Hepatocyte (in vitro differentiated cells): ENCODE data around the gene PYHIN1. TPM values are rescaled to one million over a fixed set of nuclear protein-coding genes. Genes with fewer than 3 reads are reported as not detected.

ENCODE experiments used
- DNase-seq: peaks from one replicate; pipeline ENCODE4 v3.0.0-alpha.2; 2016; ENCODE audit warnings: low spot score
- H2AFZ ChIP-seq: fragments of 200-600 bp; sonication (generic); 2 replicates; pipeline ENCODE4 v1.6.0; 2016; ENCODE audit warnings: antibody characterized with exemption, mild to moderate bottlenecking
- H3K27ac ChIP-seq: fragments of 200-600 bp; sonication (generic); 2 replicates; pipeline ENCODE4 v1.5.1; 2016; ENCODE audit warnings: mild to moderate bottlenecking
- H3K27me3 ChIP-seq: fragments of 200-600 bp; sonication (generic); 2 replicates; pipeline ENCODE4 v1.6.1; 2016
- H3K36me3 ChIP-seq: fragments of 200-600 bp; sonication (generic); replicated peaks from 2 replicates; pipeline ENCODE4 v1.5.1; 2016; ENCODE audit warnings: low read depth; ENCODE audit not compliant: insufficient read depth
- H3K4me1 ChIP-seq: fragments of 200-600 bp; sonication (generic); 2 replicates; pipeline ENCODE4 v1.5.1; 2016; ENCODE audit warnings: mild to moderate bottlenecking, moderate library complexity; ENCODE audit not compliant: insufficient read depth
- H3K4me2 ChIP-seq: fragments of 200-600 bp; sonication (generic); 2 replicates; pipeline ENCODE4 v1.6.0; 2016
- H3K4me3 ChIP-seq: fragments of 200-600 bp; sonication (generic); 2 replicates; pipeline ENCODE4 v1.5.1; 2016; ENCODE audit warnings: mild to moderate bottlenecking
- H3K79me2 ChIP-seq: fragments of 200-600 bp; sonication (generic); 2 replicates; pipeline ENCODE4 v1.6.0; 2017; ENCODE audit warnings: mild to moderate bottlenecking
- H3K9me2 ChIP-seq: fragments of 200-600 bp; sonication (generic); replicated peaks from 2 replicates; pipeline ENCODE4 v1.6.0; 2017; ENCODE audit warnings: mild to moderate bottlenecking; ENCODE audit not compliant: insufficient read depth
- H3K9me3 ChIP-seq: fragments of 200-600 bp; sonication (generic); 2 replicates; pipeline ENCODE4 v1.5.1; 2016; ENCODE audit warnings: low read depth, mild to moderate bottlenecking
- H4K20me1 ChIP-seq: fragments of 200-600 bp; sonication (generic); 2 replicates; pipeline ENCODE4 v1.6.0; 2016; ENCODE audit warnings: mild to moderate bottlenecking; ENCODE audit not compliant: insufficient read depth, poor library complexity, severe bottlenecking
- CTCF ChIP-seq: fragments of 200-600 bp; sonication (generic); IDR thresholded peaks from 2 replicates; pipeline ENCODE4 v1.5.1; 2016; ENCODE audit warnings: antibody characterized with exemption, mild to moderate bottlenecking; ENCODE audit not compliant: poor library complexity
- EZH2 ChIP-seq: fragments of 200-600 bp; sonication (generic); IDR thresholded peaks from 2 replicates; pipeline ENCODE4 v1.6.1; 2016; ENCODE audit warnings: antibody characterized with exemption, mild to moderate bottlenecking, borderline replicate concordance
- EZH2phosphoT487 ChIP-seq: fragments of 200-600 bp; sonication (generic); IDR thresholded peaks from one replicate; pipeline ENCODE4 v1.6.1; 2018; ENCODE audit warnings: antibody characterized with exemption, mild to moderate bottlenecking, low read depth, moderate library complexity; ENCODE audit not compliant: unreplicated experiment, severe bottlenecking
- WGBS: methylation state at CpG from one replicate; pipeline ENCODE4 v1.1.6; 2016; ENCODE audit warnings: low lambda C conversion rate; ENCODE audit errors: missing lambda C conversion rate; 5-methylcytosine and 5-hydroxymethylcytosine counted together
- polyA plus RNA-seq: library from polyadenylated mRNA; unstranded; fragments of >200 nt; fragmentation: Nextera tagmentation; extraction: Ambion mirVana; gene quantifications from 2 replicates; pipeline ENCODE4 v1.2.1, GENCODE V29; 2016
- total RNA-seq: library from RNA; depleted of rRNA; stranded (reverse); fragments of >200 nt; gene quantifications from 2 replicates; pipeline ENCODE4 v1.2.3, GENCODE V29; 2014

Gene PYHIN1
- total and polyA plus RNA-seq, 2 experiments from 2014 or later, result not detected

- peak overlapping the region; percentile 65 for H2AFZ ChIP-seq
- 3% methylated on average over 13 of the region's 13 CpGs for WGBS
- H3K4me1 ChIP-seq, result no peaks in the 10 kb centered on the region
- H3K27me3 ChIP-seq, result no peaks in the 10 kb centered on the region
- TF ChIP-seq CTCF, result peak; percentile 99
- no peak for TF ChIP-seq EZH2phosphoT487
- no peaks in the 10 kb centered on the region for H3K36me3 ChIP-seq
- peak overlapping the region; percentile 92 for H3K27ac ChIP-seq
- H3K4me3 ChIP-seq, result peak overlapping the region; percentile 45
- H3K9me2 ChIP-seq, result no peaks in the 10 kb centered on the region
- no peaks in the 10 kb centered on the region for H4K20me1 ChIP-seq
- no peaks in the 10 kb centered on the region for H3K79me2 ChIP-seq
- DNase-seq, result peak; percentile 68
- peak overlapping the region; percentile 77 for H3K4me2 ChIP-seq
- H3K9me3 ChIP-seq, result no peaks in the 10 kb centered on the region
Measured at GRCh38 chr1:158998781-158999161, 67.4 kb downstream of the PYHIN1 start.

GRCh38 chr1:158999316-159000069 is 68.1 kb downstream of the PYHIN1 start:
- Histone ChIP-seq H4K20me1 (no peaks in the 10 kb centered on the region), H3K36me3 (no peaks in the 10 kb centered on the region), H3K27ac (peak overlapping the region; percentile 92), H3K79me2 (no peaks in the 10 kb centered on the region), H3K9me3 (no peaks in the 10 kb centered on the region), H3K27me3 (no peaks in the 10 kb centered on the region), H2AFZ (peak overlapping the region; percentile 65), H3K4me1 (no peaks in the 10 kb centered on the region), H3K4me2 (peak overlapping the region; percentile 77), H3K9me2 (no peaks in the 10 kb centered on the region), H3K4me3 (peak overlapping the region; percentile 45)
- 3% methylated on average over 11 of the region's 11 CpGs for WGBS
- TF ChIP-seq EZH2phosphoT487, result no peak
- no peak for TF ChIP-seq CTCF
- TF ChIP-seq EZH2, result no peak
- peak; percentile 87 for DNase-seq

- no peaks in the 10 kb centered on the region for H3K27me3 ChIP-seq
- H3K36me3 ChIP-seq, result no peaks in the 10 kb centered on the region
- H3K9me2 ChIP-seq, result no peaks in the 10 kb centered on the region
- H3K79me2 ChIP-seq, result no peaks in the 10 kb centered on the region
- H3K27ac ChIP-seq, result peak overlapping the region; percentile 92
- H3K4me1 ChIP-seq, result peaks cover 2% of the 10 kb centered on the region
- H4K20me1 ChIP-seq, result no peaks in the 10 kb centered on the region
- DNase-seq, result no peak
- H3K4me3 ChIP-seq, result peak overlapping the region; percentile 10
- 2% methylated on average over 6 of the region's 6 CpGs for WGBS
- peak overlapping the region; percentile 20 for H2AFZ ChIP-seq
- no peaks in the 10 kb centered on the region for H3K9me3 ChIP-seq
- peak overlapping the region; percentile 77 for H3K4me2 ChIP-seq
- TF ChIP-seq EZH2 (no peak), CTCF (no peak), EZH2phosphoT487 (no peak)
Measured at GRCh38 chr1:159000070-159000409, 68.7 kb downstream of the PYHIN1 start.
